HCT116 (cell line): Measurements from ENCODE around the gene TMEM256. TPM values are rescaled to one million over a fixed set of nuclear protein-coding genes. Genes with fewer than 3 reads are reported as not detected.

Experiments
- ATAC-seq: fragments of 200-7000 bp; cut with Tn5 transposase; 2 replicates; pipeline ENCODE4 v1.9.1; 2020; ENCODE audit warnings: mild to moderate bottlenecking, moderate library complexity
- BruUV-seq: library from RNA; stranded (reverse); fragments of 400-500 nt; replicated peaks from 2 replicates; lab custom pipeline; 2021; lab: Mats Ljungman, UMichigan
- CTCF ChIA-PET: fragments of 300-600 bp; sonication (Branson Sonifier 250); formaldehyde crosslinking; loops from one replicate; lab custom pipeline; 2021; ENCODE audit warnings: antibody characterized with exemption; lab: Charles Lee
- POLR2A ChIA-PET: fragments of 300-600, 350-600 bp; sonication (Branson Sonifier 250); formaldehyde crosslinking; loops from one replicate; lab custom pipeline; 2021; ENCODE audit warnings: antibody characterized with exemption; lab: Charles Lee
- RAD21 ChIA-PET, 2 experiments: fragments of 300-600 bp; sonication (Branson Sonifier 250); formaldehyde crosslinking; loops; one replicate each; lab custom pipeline; 2023; ENCODE audit warnings: low total read pairs in 2 of 2; ENCODE audit not compliant: uncharacterized antibody in 2 of 2, unreplicated experiment in 2 of 2, low non-redundant PET in 1 of 2; lab: Charles Lee
- DNase-seq: peaks from one replicate; pipeline ENCODE4 v3.0.0-alpha.2; 2010; ENCODE audit warnings: low read depth, low spot score
- H2AFZ ChIP-seq: fragments of 200-600 bp; shearing (Covaris generic), sonication (generic); 2 replicates; pipeline ENCODE4 v1.6.1; 2017; ENCODE audit warnings: low read depth, mixed run types, mixed read lengths, antibody characterized with exemption, low read length; ENCODE audit not compliant: poor library complexity, severe bottlenecking
- H3K27ac ChIP-seq: 2 replicates; pipeline ENCODE4 v1.5.1; 2012; ENCODE audit warnings: low read depth, low read length
- H3K27me3 ChIP-seq: fragments of 200-600 bp; sonication (generic); 2 replicates; pipeline ENCODE4 v1.6.1; 2016; ENCODE audit warnings: mixed run types, low read length, mixed read lengths; ENCODE audit not compliant: insufficient read depth
- H3K36me3 ChIP-seq, 2 experiments: fragments of 200-500 bp in 1 of 2; fragments of 200-600 bp in 1 of 2; sonication (Bioruptor generic) in 1 of 2; sonication (generic) in 1 of 2; 2 replicates each; pipeline versions ENCODE4 v1.5.1 to v1.6.1; 2014 to 2016; ENCODE audit warnings: low read length in 2 of 2, inconsistent platforms in 1 of 2, mixed read lengths in 1 of 2, mixed run types in 1 of 2; ENCODE audit not compliant: insufficient read depth in 2 of 2, control insufficient read depth in 1 of 2
- H3K4me1 ChIP-seq, 2 experiments: fragments of 200-600 bp in 1 of 2; sonication (generic) in 1 of 2; 2 replicates each; pipeline versions ENCODE4 v1.5.1 to v1.6.1; 2012 to 2017; ENCODE audit warnings: low read length in 2 of 2, inconsistent platforms in 1 of 2, mild to moderate bottlenecking in 1 of 2, mixed read lengths in 1 of 2, mixed run types in 1 of 2, moderate library complexity in 1 of 2; ENCODE audit not compliant: insufficient read depth in 2 of 2, control insufficient read depth in 1 of 2
- H3K4me2 ChIP-seq: fragments of 200-600 bp; sonication (generic); 2 replicates; pipeline ENCODE4 v1.6.1; 2017; ENCODE audit warnings: mixed run types, low read length, mixed read lengths
- H3K4me3 ChIP-seq, 2 experiments: fragments of 200-600 bp in 1 of 2; sonication (generic) in 1 of 2; replicated peaks in 1 of 2; 2 replicates each; pipeline ENCODE4 v1.5.1; 2011 to 2016; ENCODE audit warnings: low read length in 2 of 2, control low read depth in 1 of 2, low read depth in 1 of 2, mild to moderate bottlenecking in 1 of 2, mixed read lengths in 1 of 2, mixed run types in 1 of 2
- H3K79me2 ChIP-seq: fragments of 200-600 bp; sonication (generic); 2 replicates; pipeline ENCODE4 v1.6.1; 2017; ENCODE audit warnings: mild to moderate bottlenecking, mixed run types, low read length, moderate library complexity, mixed read lengths; ENCODE audit not compliant: insufficient read depth
- H3K9ac ChIP-seq: fragments of 200-600 bp; sonication (generic); 2 replicates; pipeline ENCODE4 v1.6.1; 2016; ENCODE audit warnings: low read length, mixed read lengths
- H3K9me2 ChIP-seq: fragments of 200-600 bp; sonication (generic), shearing (Covaris generic); 2 replicates; pipeline ENCODE4 v1.6.1; 2017; ENCODE audit warnings: mixed run types, mild to moderate bottlenecking, moderate library complexity; ENCODE audit not compliant: insufficient read depth
- H3K9me3 ChIP-seq, 2 experiments: fragments of 200-500 bp in 1 of 2; fragments of 200-600 bp in 1 of 2; sonication (Bioruptor generic) in 1 of 2; sonication (generic) in 1 of 2; 2 replicates each; pipeline ENCODE4 v1.6.1; 2014 to 2017; ENCODE audit warnings: low read length in 2 of 2, mixed read lengths in 2 of 2, inconsistent platforms in 1 of 2, low read depth in 1 of 2, mild to moderate bottlenecking in 1 of 2, mixed run types in 1 of 2, moderate library complexity in 1 of 2; ENCODE audit not compliant: control insufficient read depth in 1 of 2, insufficient read depth in 1 of 2
- H4K20me1 ChIP-seq: fragments of 200-600 bp; sonication (generic), shearing (Covaris generic); 2 replicates; pipeline ENCODE4 v1.6.1; 2017; ENCODE audit warnings: mixed run types, mild to moderate bottlenecking, moderate library complexity; ENCODE audit not compliant: insufficient read depth
- ATF3 ChIP-seq: IDR thresholded peaks from 2 replicates; pipeline ENCODE4 v1.6.1; 2012
- CBX3 ChIP-seq: IDR thresholded peaks from 2 replicates; pipeline ENCODE4 v1.6.1; 2012; ENCODE audit warnings: low read depth
- CEBPB ChIP-seq: IDR thresholded peaks from 2 replicates; pipeline ENCODE4 v1.6.1; 2012; ENCODE audit warnings: low read depth
- CTCF ChIP-seq, 3 experiments: fragments of 200-600 bp in 1 of 3; sonication (generic) in 1 of 3; IDR thresholded peaks in 2 of 3; conservative IDR thresholded peaks in 1 of 3; 2 replicates each; pipeline ENCODE4 v1.5.1; 2012 to 2017; ENCODE audit warnings: low read depth in 2 of 3, low read length in 2 of 3, antibody characterized with exemption in 1 of 3, borderline replicate concordance in 1 of 3, control low read depth in 1 of 3, mild to moderate bottlenecking in 1 of 3, mixed read lengths in 1 of 3, mixed run types in 1 of 3, moderate library complexity in 1 of 3; ENCODE audit not compliant: insufficient read depth in 1 of 3
- EGR1 ChIP-seq: IDR thresholded peaks from 2 replicates; pipeline ENCODE4 v1.6.1; 2012; ENCODE audit warnings: low read depth
- EZH2 ChIP-seq: fragments of 200-600 bp; sonication (generic); IDR thresholded peaks from 2 replicates; pipeline ENCODE4 v1.6.1; 2017; ENCODE audit warnings: antibody characterized with exemption, mixed run types
- EZH2phosphoT487 ChIP-seq: fragments of 200-600 bp; IDR thresholded peaks from 2 replicates; pipeline ENCODE4 v1.6.1; 2018; ENCODE audit warnings: antibody characterized with exemption, borderline replicate concordance
- FOSL1 ChIP-seq: IDR thresholded peaks from 2 replicates; pipeline ENCODE4 v1.6.1; 2012; ENCODE audit warnings: low read depth
- JUND ChIP-seq: IDR thresholded peaks from 2 replicates; pipeline ENCODE4 v1.6.1; 2012
- MAX ChIP-seq: IDR thresholded peaks from 2 replicates; pipeline ENCODE4 v1.6.1; 2012
- POLR2A ChIP-seq: IDR thresholded peaks from 2 replicates; pipeline ENCODE4 v1.7.0; 2011; ENCODE audit warnings: borderline replicate concordance; ENCODE audit not compliant: insufficient read depth, insufficient read length; ENCODE audit errors: extremely low read depth
- POLR2AphosphoS5 ChIP-seq: IDR thresholded peaks from 2 replicates; pipeline ENCODE4 v1.6.1; 2011; ENCODE audit warnings: mild to moderate bottlenecking, low read depth, low read length, moderate library complexity
- RAD21 ChIP-seq: IDR thresholded peaks from 2 replicates; pipeline ENCODE4 v1.6.1; 2012; ENCODE audit warnings: low read depth, mild to moderate bottlenecking
- SP1 ChIP-seq: IDR thresholded peaks from 2 replicates; pipeline ENCODE4 v1.6.1; 2012; ENCODE audit warnings: low read depth
- SRF ChIP-seq: IDR thresholded peaks from 2 replicates; pipeline ENCODE4 v1.6.1; 2012; ENCODE audit warnings: low read depth
- YY1 ChIP-seq: IDR thresholded peaks from 2 replicates; pipeline ENCODE4 v1.6.1; 2011; ENCODE audit warnings: low read length, low read depth, moderate library complexity, mild to moderate bottlenecking; ENCODE audit not compliant: insufficient replicate concordance; ENCODE audit errors: extremely low read depth
- ZFX ChIP-seq: fragments of 450-650 bp; IDR thresholded peaks from 2 replicates; pipeline ENCODE4 v1.6.1; 2017
- ZNF274 ChIP-seq: fragments of 200-500 bp; sonication (Bioruptor generic); IDR thresholded peaks from 2 replicates; pipeline ENCODE4 v1.6.1; 2014; ENCODE audit warnings: mild to moderate bottlenecking, low read depth, low read length, inconsistent platforms
- intact Hi-C: fragments of 100-400 bp; cut with micrococcal nuclease; formaldehyde crosslinking; loops from 2 replicates; pipeline ENCODE4 v1.10.0; 2022
- total RNA-seq: library from RNA; stranded (reverse); gene quantifications from one replicate; pipeline ENCODE4 v1.2.1, GENCODE V29; 2021; ENCODE audit not compliant: unreplicated experiment
- TF ChIP-seq, protein P1 (sequence below): IDR thresholded peaks from 2 replicates; pipeline ENCODE4 v1.6.1; 2012; ENCODE audit warnings: low read depth

The TMEM256 gene
- total RNA-seq, 1 experiment from 2014 or later = 110 TPM

GRCh38 chr17:7437369-7437863, 33.5 kb upstream of the TMEM256 start:
- H2AFZ ChIP-seq = no peak overlapping the region
- CTCF ChIA-PET = interaction anchor here (1.0 to 3.4 kb wide), 12 partner anchors 7 to 123 kb away, joined by 3 to 28 read pairs (median 6); partner anchors contain the start of genes CHRNB1, PLSCR3, SENP3 and TMEM256
- peak overlapping the region; percentile 95 for H3K27ac ChIP-seq

More at GRCh38 chr17:7437369-7437863, 33.5 kb upstream of the TMEM256 start:
- TF ChIP-seq POLR2AphosphoS5 (no peak), ZNF274 (no peak), JUND (no peak), CBX3 (no peak), CEBPB (no peak), EZH2phosphoT487 (no peak), CTCF (IDR thresholded peaks at IDR 0.05 in 2 of 3, conservative IDR thresholded peaks at IDR 0.05 in 1 of 3; ENCODE audit: borderline replicate concordance in 1 of 3, insufficient read depth in 1 of 3, low read depth in 2 of 3, low read length in 2 of 3) (no peak), YY1 (no peak), EZH2 (no peak), ZFX (no peak), RAD21 (no peak), FOSL1 (no peak), ATF3 (no peak), EGR1 (no peak), SRF (no peak), POLR2A (no peak), SP1 (no peak), MAX (no peak)
- TF ChIP-seq, protein P1, sequence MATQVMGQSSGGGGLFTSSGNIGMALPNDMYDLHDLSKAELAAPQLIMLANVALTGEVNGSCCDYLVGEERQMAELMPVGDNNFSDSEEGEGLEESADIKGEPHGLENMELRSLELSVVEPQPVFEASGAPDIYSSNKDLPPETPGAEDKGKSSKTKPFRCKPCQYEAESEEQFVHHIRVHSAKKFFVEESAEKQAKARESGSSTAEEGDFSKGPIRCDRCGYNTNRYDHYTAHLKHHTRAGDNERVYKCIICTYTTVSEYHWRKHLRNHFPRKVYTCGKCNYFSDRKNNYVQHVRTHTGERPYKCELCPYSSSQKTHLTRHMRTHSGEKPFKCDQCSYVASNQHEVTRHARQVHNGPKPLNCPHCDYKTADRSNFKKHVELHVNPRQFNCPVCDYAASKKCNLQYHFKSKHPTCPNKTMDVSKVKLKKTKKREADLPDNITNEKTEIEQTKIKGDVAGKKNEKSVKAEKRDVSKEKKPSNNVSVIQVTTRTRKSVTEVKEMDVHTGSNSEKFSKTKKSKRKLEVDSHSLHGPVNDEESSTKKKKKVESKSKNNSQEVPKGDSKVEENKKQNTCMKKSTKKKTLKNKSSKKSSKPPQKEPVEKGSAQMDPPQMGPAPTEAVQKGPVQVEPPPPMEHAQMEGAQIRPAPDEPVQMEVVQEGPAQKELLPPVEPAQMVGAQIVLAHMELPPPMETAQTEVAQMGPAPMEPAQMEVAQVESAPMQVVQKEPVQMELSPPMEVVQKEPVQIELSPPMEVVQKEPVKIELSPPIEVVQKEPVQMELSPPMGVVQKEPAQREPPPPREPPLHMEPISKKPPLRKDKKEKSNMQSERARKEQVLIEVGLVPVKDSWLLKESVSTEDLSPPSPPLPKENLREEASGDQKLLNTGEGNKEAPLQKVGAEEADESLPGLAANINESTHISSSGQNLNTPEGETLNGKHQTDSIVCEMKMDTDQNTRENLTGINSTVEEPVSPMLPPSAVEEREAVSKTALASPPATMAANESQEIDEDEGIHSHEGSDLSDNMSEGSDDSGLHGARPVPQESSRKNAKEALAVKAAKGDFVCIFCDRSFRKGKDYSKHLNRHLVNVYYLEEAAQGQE = no peak
- intact Hi-C loops = loop anchor here (1.0 to 10.0 kb wide), 6 partner anchors 43 to 249 kb away; partner anchors contain the start of genes CLDN7, PLSCR3, POLR2A and SENP3
- peak overlapping the region; percentile 9 to 69; a peak in 1 of 4 replicates for H3K4me3 ChIP-seq
- H3K9me3 ChIP-seq = no peaks in the 10 kb centered on the region; a peak in 1 of 4 replicates
- ATAC-seq (no peak), DNase-seq (no peak)
- no peaks in the 10 kb centered on the region for H3K9me2 ChIP-seq
- H3K4me1 ChIP-seq = peaks cover 13 to 32% of the 10 kb centered on the region in 2 experiments
- BruUV-seq = no TSS peak
- ChIA-PET RAD21 (interaction anchor here in 1 of 2 experiments (1.0 to 2.4 kb wide), 2 partner anchors 81 to 156 kb away, joined by 3 to 6 read pairs; partner anchors contain the start of gene SLC2A4), POLR2A (interaction anchor here (0.9 to 2.9 kb wide), 7 partner anchors 7 to 250 kb away, joined by 3 to 33 read pairs (median 6); partner anchors contain the start of genes CHRNB1, SPEM2, TMEM256 and TNK1)
- H3K4me2 ChIP-seq = peak overlapping the region; percentile 99
- no peaks in the 10 kb centered on the region for H3K36me3 ChIP-seq
- H3K79me2 ChIP-seq = no peaks in the 10 kb centered on the region
- no peaks in the 10 kb centered on the region for H3K27me3 ChIP-seq
- peak overlapping the region; percentile 77 for H3K9ac ChIP-seq
- H4K20me1 ChIP-seq = no peaks in the 10 kb centered on the region
